ENCODE results near the gene SHROOM3. TPM values are rescaled to one million over a fixed set of nuclear protein-coding genes. Genes with fewer than 3 reads are reported as not detected.

The SHROOM3 gene
- total and polyA plus RNA-seq, 8 donors, result 13.5 to 96.9 (median 16.9) TPM

- H3K27ac ChIP-seq, result peak overlapping the region; percentile 51 to 72
- no peaks in the 10 kb centered on the region for H3K27me3 ChIP-seq
- no peak for TF ChIP-seq CTCF (IDR thresholded peaks at IDR 0.05)
- ATAC-seq (no peak), DNase-seq (no peak)
- intact Hi-C loops (cut with DNase I), result no loop called here
- no peaks in the 10 kb centered on the region for H3K36me3 ChIP-seq
- peaks cover 4 to 11% of the 10 kb centered on the region in 2 donors for H3K4me1 ChIP-seq
- H3K4me3 ChIP-seq, result no peak overlapping the region
- H3K9me3 ChIP-seq, result no peaks in the 10 kb centered on the region
Observed at GRCh38 chr4:76830612-76830963, 395.6 kb downstream of the SHROOM3 start.

- Histone ChIP-seq H3K4me3 (no peak overlapping the region), H3K36me3 (no peaks in the 10 kb centered on the region), H3K4me1 (peaks cover 4 to 11% of the 10 kb centered on the region in 2 donors), H3K27ac (peak overlapping the region; percentile 51 to 72), H3K27me3 (no peaks in the 10 kb centered on the region), H3K9me3 (no peaks in the 10 kb centered on the region)
- no peak for TF ChIP-seq CTCF (IDR thresholded peaks at IDR 0.05)
- DNase-seq, result peak in 1 of 4 donors; percentile 69
- ATAC-seq, result peak; percentile 79
- intact Hi-C loops (cut with DNase I), result no loop called here
Observed at GRCh38 chr4:76830964-76831703, 396.1 kb downstream of the SHROOM3 start.

GRCh38 chr4:76831711-76832373, 396.8 kb downstream of the SHROOM3 start:
- Histone ChIP-seq H3K9me3 (no peaks in the 10 kb centered on the region), H3K4me1 (peaks cover 4 to 11% of the 10 kb centered on the region in 2 donors), H3K4me3 (no peak overlapping the region), H3K36me3 (no peaks in the 10 kb centered on the region), H3K27me3 (no peaks in the 10 kb centered on the region), H3K27ac (peak overlapping the region; percentile 51 to 72)
- no peak for TF ChIP-seq CTCF (IDR thresholded peaks at IDR 0.05)
- ATAC-seq, result no peak
- DNase-seq, result no peak
- intact Hi-C loops (cut with DNase I), result no loop called here

Small RNAs within 50 kb of the gene (microRNA-seq; reads per million reads assigned to microRNA genes)
- gene MIR4450, result 0 reads per million in 2 donors
- gene MIR548AH, result 0.82 to 1.5 reads per million in 2 donors

Other genes with a start within 250 kb of the SHROOM3 start
- 100 to 1,000 TPM; 219 to 223 TPM for gene SCARB2, start 221.4 kb upstream of the SHROOM3 start, total RNA-seq
- gene SCARB2, start 221.4 kb upstream of the SHROOM3 start, polyA plus RNA-seq (ENCODE audit: insufficient read length in 6 of 6), result 100 to 1,000 TPM; 212 to 266 (median 241) TPM
- 1 to 10 TPM; 3.2 TPM for gene FAM47E, start 183.5 kb upstream of the SHROOM3 start, total RNA-seq
- gene FAM47E, start 183.5 kb upstream of the SHROOM3 start, polyA plus RNA-seq (ENCODE audit: insufficient read length in 6 of 6), result 1 to 10 TPM; 5.2 to 8.5 (median 6.7) TPM
- gene STBD1, start 128.5 kb upstream of the SHROOM3 start, total RNA-seq, result 1 to 10 TPM; 8.8 to 9.0 TPM
- 1 to 10 TPM; 2.2 to 3.9 (median 2.6) TPM for gene STBD1, start 128.5 kb upstream of the SHROOM3 start, polyA plus RNA-seq (ENCODE audit: insufficient read length in 6 of 6)
- gene CCDC158, start 14.1 kb upstream of the SHROOM3 start, total RNA-seq, result under 1 TPM; 0.47 to 0.61 TPM
- gene CCDC158, start 14.1 kb upstream of the SHROOM3 start, polyA plus RNA-seq (ENCODE audit: insufficient read length in 6 of 6), result 1 to 10 TPM in 1 of 6 donors, under 1 TPM in 5; 0.82 to 1.6 (median 0.88) TPM

All from left lung (tissue), 10 donors.